Mammary epithelial cell (primary cell): ENCODE measurements around the gene METTL25B.

ENCODE experiments used
- EZH2 ChIP-seq: IDR thresholded peaks from 2 replicates; pipeline ENCODE4 v1.6.1; 2012; ENCODE audit warnings: low read length, inconsistent platforms, borderline replicate concordance
- TF ChIP-seq, protein P1 (sequence below), 2 donors: IDR thresholded peaks in 1 of 2; conservative IDR thresholded peaks in 1 of 2; 2 replicates each; pipeline ENCODE4 v1.5.1; 2011 to 2012; ENCODE audit warnings: inconsistent platforms in 2 of 2, low read length in 2 of 2, mild to moderate bottlenecking in 2 of 2, control low read depth in 1 of 2, low read depth in 1 of 2; ENCODE audit not compliant: insufficient read depth in 1 of 2; ENCODE audit errors: extremely low read depth in 1 of 2

- TF ChIP-seq, protein P1, sequence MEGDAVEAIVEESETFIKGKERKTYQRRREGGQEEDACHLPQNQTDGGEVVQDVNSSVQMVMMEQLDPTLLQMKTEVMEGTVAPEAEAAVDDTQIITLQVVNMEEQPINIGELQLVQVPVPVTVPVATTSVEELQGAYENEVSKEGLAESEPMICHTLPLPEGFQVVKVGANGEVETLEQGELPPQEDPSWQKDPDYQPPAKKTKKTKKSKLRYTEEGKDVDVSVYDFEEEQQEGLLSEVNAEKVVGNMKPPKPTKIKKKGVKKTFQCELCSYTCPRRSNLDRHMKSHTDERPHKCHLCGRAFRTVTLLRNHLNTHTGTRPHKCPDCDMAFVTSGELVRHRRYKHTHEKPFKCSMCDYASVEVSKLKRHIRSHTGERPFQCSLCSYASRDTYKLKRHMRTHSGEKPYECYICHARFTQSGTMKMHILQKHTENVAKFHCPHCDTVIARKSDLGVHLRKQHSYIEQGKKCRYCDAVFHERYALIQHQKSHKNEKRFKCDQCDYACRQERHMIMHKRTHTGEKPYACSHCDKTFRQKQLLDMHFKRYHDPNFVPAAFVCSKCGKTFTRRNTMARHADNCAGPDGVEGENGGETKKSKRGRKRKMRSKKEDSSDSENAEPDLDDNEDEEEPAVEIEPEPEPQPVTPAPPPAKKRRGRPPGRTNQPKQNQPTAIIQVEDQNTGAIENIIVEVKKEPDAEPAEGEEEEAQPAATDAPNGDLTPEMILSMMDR (conservative IDR thresholded peaks at IDR 0.05 in 1 of 2, IDR thresholded peaks at IDR 0.05 in 1 of 2; ENCODE audit: extremely low read depth in 1 of 2, insufficient read depth in 1 of 2, low read depth in 1 of 2, low read length in 2 of 2), result no peak
- no peak for TF ChIP-seq EZH2
Measured at GRCh38 chr1:156709031-156709430, 19.2 kb upstream of the METTL25B start.
